ENCODE measurements around the gene DRC7. TPM values are rescaled to one million over a fixed set of nuclear protein-coding genes. Genes with fewer than 3 reads are reported as not detected.

Gene DRC7
- total RNA-seq, 4 donors from 2014 or later = 0.22 to 2.1 TPM; not detected in 2

DNA sequence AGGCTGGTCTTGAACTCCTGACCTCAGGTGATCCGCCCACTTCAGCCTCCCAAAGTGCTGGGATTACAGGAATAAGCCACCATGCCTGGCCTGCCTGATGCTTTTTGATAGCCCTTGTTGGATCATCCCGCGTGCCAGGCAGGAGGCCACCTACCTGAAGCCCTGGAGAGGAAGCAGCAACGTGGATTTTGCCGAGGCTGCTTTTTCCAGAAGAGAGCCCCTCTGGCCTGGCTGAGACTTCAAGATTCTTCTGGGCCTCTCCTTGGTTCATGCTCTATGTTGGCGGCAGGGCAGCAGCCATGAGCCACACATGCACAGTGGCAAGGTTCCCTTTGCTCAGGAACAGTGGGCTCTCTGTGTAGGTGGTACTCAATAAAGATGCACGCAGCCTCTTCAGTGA is 52.5 kb downstream of the DRC7 start:
- Histone ChIP-seq H3K27ac (no peak overlapping the region), H3K4me1 (peaks cover 0 to 9% (median 0%) of the 10 kb centered on the region in 4 donors), H3K27me3 (no peaks in the 10 kb centered on the region), H3K36me3 (peaks cover 0 to 76% (median 0%) of the 10 kb centered on the region in 3 donors), H3K9me3 (no peaks in the 10 kb centered on the region), H3K4me3 (no peak overlapping the region)
- WGBS, 2 donors = 84 to 89% methylated on average over 7 of the region's 7 CpGs
- DNase-seq (ENCODE audit: low spot score in 2 of 2) = no peak
- TF ChIP-seq EP300 (IDR thresholded peaks at IDR 0.05) (no peak), POLR2A (IDR thresholded peaks at IDR 0.05) (no peak), CTCF (IDR thresholded peaks at IDR 0.05) (no peak)

GRCh38 chr16:57747496-57747895 is 52.9 kb downstream of the DRC7 start:
- no peaks in the 10 kb centered on the region for H3K27me3 ChIP-seq
- no peak overlapping the region for H3K4me3 ChIP-seq
- H3K36me3 ChIP-seq = peaks cover 0 to 79% (median 0%) of the 10 kb centered on the region in 3 donors
- WGBS, 2 donors = 82 to 89% methylated on average over 12 of the region's 12 CpGs
- DNase-seq (ENCODE audit: low spot score in 2 of 2) = no peak
- H3K9me3 ChIP-seq = no peaks in the 10 kb centered on the region
- H3K4me1 ChIP-seq = peaks cover 0 to 9% (median 0%) of the 10 kb centered on the region in 4 donors
- TF ChIP-seq POLR2A (IDR thresholded peaks at IDR 0.05) = no peak
- no peak for TF ChIP-seq EP300 (IDR thresholded peaks at IDR 0.05)
- no peak for TF ChIP-seq CTCF (IDR thresholded peaks at IDR 0.05)
- H3K27ac ChIP-seq = no peak overlapping the region

DNA sequence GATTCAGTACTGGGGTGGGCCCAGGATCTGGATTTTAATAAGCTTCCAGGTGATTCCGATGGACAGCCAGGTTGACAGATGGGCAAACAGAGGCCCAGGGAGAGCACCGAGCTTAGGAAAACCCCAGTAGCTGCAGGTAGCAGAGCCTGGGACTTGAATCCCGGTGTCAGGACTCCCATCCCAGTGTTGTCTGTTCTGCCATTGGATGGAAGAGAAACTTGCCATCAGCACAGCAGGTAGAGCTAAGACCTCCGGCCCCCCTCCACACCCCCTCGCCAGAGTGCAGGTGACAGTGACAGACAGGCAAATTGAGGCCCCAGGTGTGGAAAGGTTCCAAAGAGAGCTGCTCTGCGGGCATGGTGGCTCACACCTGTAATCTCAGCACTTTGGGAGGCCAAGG is 53.4 kb downstream of the DRC7 start:
- 85 to 90% methylated on average over 6 of the region's 6 CpGs for WGBS, 2 donors
- Histone ChIP-seq H3K27ac (no peak overlapping the region), H3K9me3 (no peaks in the 10 kb centered on the region), H3K27me3 (no peaks in the 10 kb centered on the region), H3K36me3 (peaks cover 0 to 79% (median 0%) of the 10 kb centered on the region in 3 donors), H3K4me3 (no peak overlapping the region), H3K4me1 (peaks cover 0 to 9% (median 0%) of the 10 kb centered on the region in 4 donors)
- TF ChIP-seq CTCF (IDR thresholded peaks at IDR 0.05) = no peak
- no peak for TF ChIP-seq EP300 (IDR thresholded peaks at IDR 0.05)
- no peak for TF ChIP-seq POLR2A (IDR thresholded peaks at IDR 0.05)
- no peak for DNase-seq (ENCODE audit: low spot score in 2 of 2)

- Histone ChIP-seq H3K4me1 (peaks cover 0 to 9% (median 0%) of the 10 kb centered on the region in 4 donors), H3K36me3 (peaks cover 0 to 79% (median 0%) of the 10 kb centered on the region in 3 donors), H3K4me3 (no peak overlapping the region), H3K27ac (no peak overlapping the region), H3K27me3 (no peaks in the 10 kb centered on the region), H3K9me3 (no peaks in the 10 kb centered on the region)
- no peak for TF ChIP-seq POLR2A (IDR thresholded peaks at IDR 0.05)
- TF ChIP-seq EP300 (IDR thresholded peaks at IDR 0.05) = no peak
- no peak for TF ChIP-seq CTCF (IDR thresholded peaks at IDR 0.05)
- DNase-seq (ENCODE audit: low spot score in 2 of 2) = no peak
- WGBS, 2 donors = 58 to 75% methylated on average over 10 to 11 of the region's 11 CpGs
Observed at GRCh38 chr16:57748596-57748995, 54.0 kb downstream of the DRC7 start.

- Histone ChIP-seq H3K9me3 (no peaks in the 10 kb centered on the region), H3K36me3 (peaks cover 0 to 79% (median 0%) of the 10 kb centered on the region in 3 donors), H3K27ac (no peak overlapping the region), H3K27me3 (no peaks in the 10 kb centered on the region), H3K4me1 (peaks cover 0 to 9% (median 0%) of the 10 kb centered on the region in 4 donors), H3K4me3 (no peak overlapping the region)
- 71 to 84% methylated on average over 3 of the region's 3 CpGs for WGBS, 2 donors
- DNase-seq (ENCODE audit: low spot score in 2 of 2) = no peak
- TF ChIP-seq CTCF (IDR thresholded peaks at IDR 0.05) = no peak
- TF ChIP-seq POLR2A (IDR thresholded peaks at IDR 0.05) = no peak
- no peak for TF ChIP-seq EP300 (IDR thresholded peaks at IDR 0.05)
Observed at GRCh38 chr16:57749101-57749692, 54.6 kb downstream of the DRC7 start.
